A549 (cell line): ENCODE data around the gene SETD7.
A peak's percentile ranks its signal among the peaks of the same experiment; 100 is the strongest.

Experiments
- CTCF ChIP-seq: fragments of >200 bp; sonication (Bioruptor Twin); formaldehyde crosslinking; IDR thresholded peaks from 3 replicates; pipeline ENCODE4 v1.5.1; 2016
- FOSL2 ChIP-seq, 2 experiments: fragments of 450-650 bp in 1 of 2; fragments of >200 bp in 1 of 2; sonication (Bioruptor Twin) in 1 of 2; formaldehyde crosslinking; IDR thresholded peaks; 2 replicates each; pipeline versions ENCODE4 v1.5.0 to v1.6.1; 2016 to 2020; ENCODE audit warnings: mild to moderate bottlenecking in 1 of 2, moderate library complexity in 1 of 2
- POLR2A ChIP-seq: IDR thresholded peaks from 2 replicates; pipeline ENCODE4 v1.6.1; 2012; ENCODE audit warnings: mild to moderate bottlenecking, low read length

- TF ChIP-seq CTCF = no peak; the same call in none of the 3 replicates
- TF ChIP-seq POLR2A = peak; percentile 58; the same call in 1 of the 2 replicates
- no peak for TF ChIP-seq FOSL2 (IDR thresholded peaks at IDR 0.05)
- TF ChIP-seq FOSL2 (CRISPR knock-in tag; IDR thresholded peaks at IDR 0.05) = no peak
These were observed 102.5 kb downstream of the SETD7 start for GRCh38 chr4:139453371-139454110.
